GM23338 (cell line): ENCODE measurements around the gene IFNLR1. TPM values are rescaled to one million over a fixed set of nuclear protein-coding genes. Genes with fewer than 3 reads are reported as not detected.

Experiments used
- ATAC-seq: fragments of 200-7000 bp; cut with Tn5 transposase; 3 replicates; pipeline ENCODE4 v1.9.1; 2020
- DNase-seq: peaks from one replicate; pipeline ENCODE4 v3.0.0-alpha.2; 2015; ENCODE audit warnings: low spot score
- H2AFZ ChIP-seq: fragments of 200-600 bp; sonication (generic); 2 replicates; pipeline ENCODE4 v1.8.0; 2016; ENCODE audit warnings: antibody characterized with exemption, mild to moderate bottlenecking, moderate library complexity
- H3F3A ChIP-seq: fragments of 200-600 bp; sonication (generic); replicated peaks from 2 replicates; pipeline ENCODE4 v1.8.0; 2017; ENCODE audit warnings: antibody characterized with exemption, mixed run types, low read depth
- H3K27ac ChIP-seq: fragments of 200-600 bp; sonication (generic); 2 replicates; pipeline ENCODE4 v1.6.1; 2016; ENCODE audit warnings: low read depth
- H3K27me3 ChIP-seq: fragments of 200-600 bp; sonication (generic); 2 replicates; pipeline ENCODE4 v1.8.0; 2016; ENCODE audit warnings: mild to moderate bottlenecking, mixed run types, moderate library complexity; ENCODE audit not compliant: insufficient read depth
- H3K36me3 ChIP-seq: fragments of 200-600 bp; sonication (generic); 2 replicates; pipeline ENCODE4 v1.8.0; 2016; ENCODE audit warnings: mild to moderate bottlenecking; ENCODE audit not compliant: insufficient read depth
- H3K4me1 ChIP-seq: fragments of 200-600 bp; sonication (generic); 2 replicates; pipeline ENCODE4 v1.8.0; 2016; ENCODE audit warnings: mild to moderate bottlenecking, moderate library complexity; ENCODE audit not compliant: insufficient read depth
- H3K4me2 ChIP-seq: fragments of 200-600 bp; sonication (generic); 2 replicates; pipeline ENCODE4 v1.7.1; 2017; ENCODE audit warnings: mixed run types
- H3K4me3 ChIP-seq: fragments of 200-600 bp; sonication (generic); 2 replicates; pipeline ENCODE4 v1.6.1; 2016; ENCODE audit warnings: mixed run types
- H3K79me2 ChIP-seq: fragments of 200-600 bp; sonication (generic); replicated peaks from 2 replicates; pipeline ENCODE4 v1.8.0; 2017; ENCODE audit warnings: mild to moderate bottlenecking; ENCODE audit not compliant: insufficient read depth
- H3K9me2 ChIP-seq: fragments of 200-600 bp; sonication (generic); 2 replicates; pipeline ENCODE4 v1.8.0; 2017; ENCODE audit not compliant: insufficient read depth
- H4K20me1 ChIP-seq: fragments of 200-600 bp; sonication (generic); replicated peaks from 2 replicates; pipeline ENCODE4 v1.8.0; 2017; ENCODE audit warnings: mild to moderate bottlenecking; ENCODE audit not compliant: insufficient read depth
- H3K27ac Mint-ChIP-seq: 2 replicates; pipeline ENCODE4 v1.8.0; 2020; ENCODE audit warnings: inconsistent platforms, mild to moderate bottlenecking, moderate library complexity, mixed read lengths
- H3K27me3 Mint-ChIP-seq: 3 replicates; pipeline ENCODE4 v1.8.0; 2022; ENCODE audit warnings: low read depth, mild to moderate bottlenecking, moderate library complexity, mixed read lengths, inconsistent platforms; ENCODE audit not compliant: insufficient read depth, poor library complexity
- H3K36me3 Mint-ChIP-seq: 3 replicates; pipeline ENCODE4 v1.8.0; 2021; ENCODE audit warnings: low read depth, mild to moderate bottlenecking, inconsistent platforms, moderate library complexity, mixed read lengths
- H3K4me1 Mint-ChIP-seq: 3 replicates; pipeline ENCODE4 v1.8.0; 2020; ENCODE audit warnings: mild to moderate bottlenecking, inconsistent platforms, mixed read lengths
- H3K4me3 Mint-ChIP-seq: 3 replicates; pipeline ENCODE4 v1.8.0; 2021; ENCODE audit warnings: moderate library complexity, mild to moderate bottlenecking, inconsistent platforms, mixed read lengths
- H3K9me3 Mint-ChIP-seq: 3 replicates; pipeline ENCODE4 v1.8.0; 2020; ENCODE audit warnings: moderate library complexity, mild to moderate bottlenecking, inconsistent platforms, mixed read lengths
- STAT1 ChIP-seq: IDR thresholded peaks from one replicate; pipeline ENCODE4 v1.6.1; 2016; ENCODE audit warnings: antibody characterized with exemption; ENCODE audit not compliant: unreplicated experiment
- ZNF331 ChIP-seq: fragments of 250-450 bp; sonication (Bioruptor Pico); IDR thresholded peaks from 2 replicates; pipeline ENCODE4 v1.5.0; 2020; ENCODE audit warnings: low read depth, mild to moderate bottlenecking, moderate library complexity
- polyA plus RNA-seq: library from polyadenylated mRNA; unstranded; fragments of >200 nt; fragmentation: Nextera tagmentation; extraction: Ambion mirVana; gene quantifications from 2 replicates; pipeline ENCODE4 v1.2.1, GENCODE V29; 2016
- total RNA-seq: library from RNA; depleted of rRNA; stranded (reverse); fragments of >200 nt; shearing (Covaris generic); gene quantifications from 2 replicates; pipeline ENCODE4 v1.2.3, GENCODE V29; 2014
- TF ChIP-seq, protein P1 (sequence below): IDR thresholded peaks from one replicate; pipeline ENCODE4 v1.6.1; 2018; ENCODE audit warnings: antibody characterized with exemption; ENCODE audit not compliant: unreplicated experiment
- TF ChIP-seq, protein P2 (sequence below): IDR thresholded peaks from 2 replicates; pipeline ENCODE4 v1.6.1; 2016; ENCODE audit warnings: antibody characterized with exemption

The IFNLR1 gene
- total and polyA plus RNA-seq, 2 experiments from 2014 or later, result 4.2 to 6.2 TPM

DNA sequence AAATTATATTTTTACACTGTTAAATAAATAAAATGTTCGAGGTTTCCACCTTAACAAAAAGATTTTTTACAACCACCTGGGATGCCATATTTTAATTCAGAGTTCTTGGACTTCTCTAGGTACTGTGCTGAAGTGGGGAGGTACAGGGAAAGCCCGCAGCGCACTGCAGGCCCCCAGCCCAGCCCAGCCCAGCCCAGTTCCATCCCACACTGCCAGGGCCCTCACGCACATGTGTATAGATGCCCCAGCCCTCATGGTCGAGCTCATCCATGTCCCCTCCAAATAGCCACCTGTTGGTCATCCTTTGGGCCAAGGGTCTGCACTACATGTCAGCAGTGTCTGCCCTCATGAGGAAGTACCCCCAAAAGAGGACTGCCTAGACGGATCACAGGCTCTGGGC is 63.5 kb downstream of the IFNLR1 start (continued):
- TF ChIP-seq, protein P1, sequence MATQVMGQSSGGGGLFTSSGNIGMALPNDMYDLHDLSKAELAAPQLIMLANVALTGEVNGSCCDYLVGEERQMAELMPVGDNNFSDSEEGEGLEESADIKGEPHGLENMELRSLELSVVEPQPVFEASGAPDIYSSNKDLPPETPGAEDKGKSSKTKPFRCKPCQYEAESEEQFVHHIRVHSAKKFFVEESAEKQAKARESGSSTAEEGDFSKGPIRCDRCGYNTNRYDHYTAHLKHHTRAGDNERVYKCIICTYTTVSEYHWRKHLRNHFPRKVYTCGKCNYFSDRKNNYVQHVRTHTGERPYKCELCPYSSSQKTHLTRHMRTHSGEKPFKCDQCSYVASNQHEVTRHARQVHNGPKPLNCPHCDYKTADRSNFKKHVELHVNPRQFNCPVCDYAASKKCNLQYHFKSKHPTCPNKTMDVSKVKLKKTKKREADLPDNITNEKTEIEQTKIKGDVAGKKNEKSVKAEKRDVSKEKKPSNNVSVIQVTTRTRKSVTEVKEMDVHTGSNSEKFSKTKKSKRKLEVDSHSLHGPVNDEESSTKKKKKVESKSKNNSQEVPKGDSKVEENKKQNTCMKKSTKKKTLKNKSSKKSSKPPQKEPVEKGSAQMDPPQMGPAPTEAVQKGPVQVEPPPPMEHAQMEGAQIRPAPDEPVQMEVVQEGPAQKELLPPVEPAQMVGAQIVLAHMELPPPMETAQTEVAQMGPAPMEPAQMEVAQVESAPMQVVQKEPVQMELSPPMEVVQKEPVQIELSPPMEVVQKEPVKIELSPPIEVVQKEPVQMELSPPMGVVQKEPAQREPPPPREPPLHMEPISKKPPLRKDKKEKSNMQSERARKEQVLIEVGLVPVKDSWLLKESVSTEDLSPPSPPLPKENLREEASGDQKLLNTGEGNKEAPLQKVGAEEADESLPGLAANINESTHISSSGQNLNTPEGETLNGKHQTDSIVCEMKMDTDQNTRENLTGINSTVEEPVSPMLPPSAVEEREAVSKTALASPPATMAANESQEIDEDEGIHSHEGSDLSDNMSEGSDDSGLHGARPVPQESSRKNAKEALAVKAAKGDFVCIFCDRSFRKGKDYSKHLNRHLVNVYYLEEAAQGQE, result no peak
- TF ChIP-seq ZNF331 (CRISPR knock-in tag) (no peak), STAT1 (no peak)
- TF ChIP-seq, protein P2, sequence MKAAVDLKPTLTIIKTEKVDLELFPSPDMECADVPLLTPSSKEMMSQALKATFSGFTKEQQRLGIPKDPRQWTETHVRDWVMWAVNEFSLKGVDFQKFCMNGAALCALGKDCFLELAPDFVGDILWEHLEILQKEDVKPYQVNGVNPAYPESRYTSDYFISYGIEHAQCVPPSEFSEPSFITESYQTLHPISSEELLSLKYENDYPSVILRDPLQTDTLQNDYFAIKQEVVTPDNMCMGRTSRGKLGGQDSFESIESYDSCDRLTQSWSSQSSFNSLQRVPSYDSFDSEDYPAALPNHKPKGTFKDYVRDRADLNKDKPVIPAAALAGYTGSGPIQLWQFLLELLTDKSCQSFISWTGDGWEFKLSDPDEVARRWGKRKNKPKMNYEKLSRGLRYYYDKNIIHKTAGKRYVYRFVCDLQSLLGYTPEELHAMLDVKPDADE, result no peak

DNA sequence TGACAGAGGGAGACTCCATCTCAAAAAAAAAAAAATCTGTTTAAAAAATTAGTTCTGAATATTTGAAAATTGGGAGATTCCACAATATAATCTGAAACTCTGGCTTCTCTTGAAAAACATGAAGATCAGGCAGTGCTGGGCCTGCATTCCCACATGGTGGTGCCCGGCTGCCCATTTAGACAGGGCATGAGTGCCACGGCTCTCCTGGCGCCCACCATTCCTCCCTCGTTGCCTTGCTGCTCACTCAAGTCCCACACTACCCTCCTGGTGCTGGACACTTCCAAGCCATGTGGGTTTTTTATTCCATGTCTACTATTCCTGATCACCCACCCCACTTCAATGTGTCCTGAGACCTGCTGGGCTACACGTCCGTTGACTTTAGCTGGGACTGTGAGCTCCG is 64.3 kb downstream of the IFNLR1 start:
- Histone ChIP-seq H2AFZ (no peak overlapping the region), H4K20me1 (no peaks in the 10 kb centered on the region), H3K36me3 (no peaks in the 10 kb centered on the region), H3K27ac (no peak overlapping the region), H3K9me2 (no peaks in the 10 kb centered on the region), H3K4me3 (no peak overlapping the region), H3K4me2 (no peak overlapping the region), H3K27me3 (no peaks in the 10 kb centered on the region), H3F3A (no peaks in the 10 kb centered on the region), H3K79me2 (no peaks in the 10 kb centered on the region), H3K4me1 (no peaks in the 10 kb centered on the region)
- Mint-ChIP-seq H3K4me1 (no peaks in the 10 kb centered on the region), H3K27ac (no peak overlapping the region), H3K27me3 (peaks cover 5% of the 10 kb centered on the region), H3K36me3 (no peaks in the 10 kb centered on the region), H3K9me3 (no peaks in the 10 kb centered on the region), H3K4me3 (no peak overlapping the region)
- TF ChIP-seq, protein P2, result no peak
- no peak for TF ChIP-seq ZNF331 (CRISPR knock-in tag)
- TF ChIP-seq, protein P1, result no peak
- no peak for ATAC-seq
- DNase-seq, result no peak
